ENCODE results near the gene ATP5F1D.

DNA sequence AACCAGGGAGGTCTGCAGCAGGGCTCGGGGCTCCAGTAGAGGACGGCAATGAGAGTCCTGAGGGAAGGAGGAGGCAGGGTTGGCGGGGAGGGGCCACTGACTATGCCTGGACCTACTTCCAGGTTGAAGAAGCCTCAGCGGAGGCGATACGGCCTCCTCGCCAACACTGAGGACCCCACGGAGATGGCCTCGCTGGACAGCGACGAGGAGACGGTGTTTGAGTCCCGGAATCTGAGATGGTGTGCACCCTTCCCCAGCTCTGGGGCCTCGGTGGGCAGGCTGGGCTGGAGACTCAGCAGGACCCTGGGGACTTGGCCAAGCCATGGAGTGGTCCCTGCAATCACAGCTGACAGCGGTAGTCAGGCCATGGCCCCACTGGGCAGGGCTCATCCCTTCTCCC, 35.5 kb downstream of the ATP5F1D start:
- TF ChIP-seq GATA3 (IDR thresholded peaks at IDR 0.05; ENCODE audit: low read depth, low read length) (no peak), GATA2 (IDR thresholded peaks at IDR 0.05; ENCODE audit: low read depth, low read length) (no peak)

All from SH-SY5Y (cell line).